NCI-H1436 treated with DMSO at 0.1 percent for 48 hours (cell line): ENCODE measurements around the gene CBX2.
A peak's percentile ranks its signal among the peaks of the same experiment; 100 is the strongest.

Experiments used
- DNase-seq: peaks from one replicate; lab custom pipeline; 2025; lab: John Stamatoyannopoulos, UW

The CBX2 gene

DNA sequence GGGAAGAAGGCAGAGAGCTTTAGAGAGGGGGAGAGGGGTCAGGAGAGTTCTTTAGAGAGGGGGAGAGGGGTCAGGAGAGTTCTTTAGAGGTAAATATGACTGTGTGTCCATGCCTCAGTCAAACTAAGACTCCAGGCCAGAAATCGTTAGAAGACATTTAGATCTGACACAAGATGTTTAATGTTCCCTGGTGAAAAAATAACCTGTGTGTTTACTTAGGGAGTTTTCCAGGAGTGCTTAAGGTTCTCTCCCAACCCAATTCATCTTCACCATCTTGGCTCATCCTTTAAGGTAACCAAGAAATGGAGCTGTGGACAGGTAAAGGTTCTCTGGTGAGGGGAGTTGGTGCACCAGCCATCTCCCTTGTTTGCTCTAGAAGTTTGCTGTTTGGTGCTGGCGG is 51.5 kb downstream of the CBX2 start:
- no peak for DNase-seq

- DNase-seq, result no peak
These were observed 52.4 kb downstream of the CBX2 start for GRCh38 chr17:79830303-79830702.

- no peak for DNase-seq
These were observed 52.9 kb downstream of the CBX2 start for GRCh38 chr17:79830763-79831264.

- no peak for DNase-seq
These were observed 53.6 kb downstream of the CBX2 start for GRCh38 chr17:79831265-79832217.

DNA sequence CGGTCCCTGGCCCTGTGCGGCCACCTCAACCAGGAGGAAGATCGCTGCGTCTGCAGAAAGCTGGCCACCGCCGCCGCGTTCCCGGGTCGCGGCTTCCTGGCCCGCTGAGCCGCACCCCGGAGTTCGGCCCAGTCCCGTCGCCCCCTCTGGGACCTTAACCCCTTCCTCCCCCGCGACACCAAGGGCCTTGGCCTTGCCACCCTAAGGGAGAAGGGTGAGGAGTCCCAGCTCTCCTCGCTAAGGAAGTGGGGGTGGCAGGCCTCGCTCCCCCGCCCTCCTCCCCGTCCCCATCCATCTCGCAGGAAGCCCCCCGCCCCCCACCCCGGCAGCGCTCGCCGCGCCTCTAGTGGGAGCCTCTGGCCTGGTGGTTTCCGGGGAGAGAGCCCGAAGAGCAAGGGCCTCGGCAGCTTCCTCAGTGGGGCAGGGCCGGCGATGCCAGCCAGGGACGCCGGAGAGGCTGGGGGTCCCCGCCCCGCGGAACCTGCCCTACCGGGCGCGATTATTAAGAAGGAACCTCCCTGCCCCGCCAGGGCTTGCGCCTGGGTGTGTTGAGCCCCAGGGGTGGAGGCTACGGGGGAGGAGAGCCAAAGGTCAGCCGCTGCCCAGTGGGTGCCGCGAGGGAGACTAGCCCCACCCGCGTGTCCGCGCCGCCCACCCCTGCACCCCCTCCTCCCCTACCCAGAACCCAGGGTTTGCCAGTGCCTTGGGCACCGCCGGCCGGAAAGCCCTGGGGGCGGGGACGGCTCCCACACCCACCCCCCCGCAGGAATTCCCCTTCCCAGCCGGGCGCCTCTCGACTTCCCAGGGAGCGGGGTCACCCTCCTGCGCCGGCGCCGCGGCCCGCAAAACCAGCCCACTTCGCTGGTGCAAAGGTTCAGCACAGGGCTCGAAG is 54.5 kb downstream of the CBX2 start:
- DNase-seq, result no peak

- no peak for DNase-seq
These were observed 55.1 kb downstream of the CBX2 start for GRCh38 chr17:79833110-79833450.

DNA sequence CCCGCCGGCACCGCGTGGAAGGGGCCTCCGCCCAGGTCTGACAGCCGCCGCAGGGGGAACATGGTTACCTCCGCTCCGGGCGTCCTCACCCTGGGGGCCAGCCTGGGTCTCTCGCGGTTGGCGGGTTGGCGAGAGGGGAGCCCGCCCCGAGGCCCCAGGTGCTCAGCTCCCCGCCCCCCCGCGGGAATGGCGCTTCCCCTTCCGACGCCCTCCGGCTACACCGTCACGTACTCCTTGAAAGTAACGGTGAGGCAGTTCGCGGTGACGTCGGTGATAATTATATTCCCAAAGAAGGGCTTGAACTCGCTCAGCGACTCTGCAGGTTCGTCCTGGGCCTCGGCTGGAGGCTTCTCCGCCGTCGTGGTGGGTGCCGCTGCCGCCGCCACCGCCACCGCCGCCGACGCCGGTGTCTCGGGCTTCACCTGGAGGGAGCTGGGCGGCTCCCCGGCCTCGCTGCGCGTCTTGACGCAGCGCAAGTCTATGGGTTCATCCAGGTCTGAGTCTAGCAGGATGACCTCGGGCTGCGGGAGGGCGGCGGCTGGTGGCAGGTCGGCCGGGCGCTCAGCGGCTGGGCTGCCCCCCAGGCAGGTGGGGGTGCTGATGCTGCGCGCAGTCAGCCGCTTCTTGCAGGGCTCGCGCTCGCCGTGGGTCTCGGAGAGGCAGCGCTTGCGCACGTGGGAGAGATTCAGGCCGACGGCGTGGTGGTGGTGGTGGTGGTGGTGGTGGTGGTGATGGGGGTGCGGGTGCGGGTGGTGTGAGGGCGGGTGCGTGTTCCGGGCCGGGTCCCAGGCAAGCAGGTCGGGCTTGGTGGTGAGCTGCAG is 56.0 kb downstream of the CBX2 start:
- no peak for DNase-seq

DNA sequence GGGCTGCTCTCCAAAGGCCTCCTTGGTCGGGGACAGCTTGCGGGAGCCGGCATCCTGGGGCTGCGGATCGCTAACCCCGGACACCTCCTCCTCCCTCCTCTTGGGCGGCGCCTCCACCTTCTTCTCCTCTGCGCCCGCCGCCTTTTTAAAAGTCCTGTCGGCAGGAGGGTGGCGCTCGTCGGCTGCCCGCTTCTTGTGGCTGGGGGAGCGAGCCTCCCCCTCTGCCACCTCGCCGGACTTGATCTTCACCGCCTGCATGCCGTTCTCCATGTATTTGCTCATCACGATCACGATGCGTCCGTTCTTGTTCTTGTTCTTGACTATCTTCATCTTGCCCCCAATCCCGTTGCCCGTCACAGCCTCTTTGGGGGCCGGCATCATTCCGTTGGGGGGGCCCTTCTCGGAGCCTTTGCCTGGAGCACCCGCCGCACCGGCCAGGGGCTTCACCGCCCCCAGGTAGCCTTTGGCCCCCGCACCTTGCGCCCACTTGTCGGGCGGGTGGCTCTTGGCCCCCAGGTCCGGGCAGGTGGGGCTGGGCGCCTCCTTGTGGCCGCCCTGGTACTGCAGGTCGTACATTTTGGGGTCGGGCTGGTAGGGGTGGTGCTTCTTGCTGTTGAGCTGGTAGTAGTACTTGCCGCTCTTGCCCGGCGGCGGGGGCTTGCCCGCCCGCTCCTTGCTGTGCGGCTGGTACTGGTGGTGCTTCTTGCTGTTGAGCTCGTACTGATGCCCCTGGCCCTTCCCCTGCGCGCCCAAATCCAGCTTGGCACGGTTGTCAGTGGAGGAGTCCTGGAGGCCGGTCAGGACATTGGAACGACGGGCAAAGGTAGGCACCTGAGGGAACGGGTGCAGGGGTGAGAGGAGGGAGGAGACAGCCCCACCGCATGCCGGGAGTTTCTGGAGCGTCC is 56.9 kb downstream of the CBX2 start:
- DNase-seq, result no peak

- no peak for DNase-seq
These were observed 57.5 kb downstream of the CBX2 start for GRCh38 chr17:79835470-79835899.

- peak; percentile 90 for DNase-seq
These were observed 58.1 kb downstream of the CBX2 start for GRCh38 chr17:79835953-79836509.

- DNase-seq, result no peak
These were observed 58.6 kb downstream of the CBX2 start for GRCh38 chr17:79836510-79836971.

GRCh38 chr17:79836972-79837887 is 59.3 kb downstream of the CBX2 start:
- no peak for DNase-seq
